ENCODE measurements around the gene KIF16B.

GRCh38 chr20:16445482-16445881, 127.8 kb downstream of the KIF16B start:
- TF ChIP-seq, protein P1, sequence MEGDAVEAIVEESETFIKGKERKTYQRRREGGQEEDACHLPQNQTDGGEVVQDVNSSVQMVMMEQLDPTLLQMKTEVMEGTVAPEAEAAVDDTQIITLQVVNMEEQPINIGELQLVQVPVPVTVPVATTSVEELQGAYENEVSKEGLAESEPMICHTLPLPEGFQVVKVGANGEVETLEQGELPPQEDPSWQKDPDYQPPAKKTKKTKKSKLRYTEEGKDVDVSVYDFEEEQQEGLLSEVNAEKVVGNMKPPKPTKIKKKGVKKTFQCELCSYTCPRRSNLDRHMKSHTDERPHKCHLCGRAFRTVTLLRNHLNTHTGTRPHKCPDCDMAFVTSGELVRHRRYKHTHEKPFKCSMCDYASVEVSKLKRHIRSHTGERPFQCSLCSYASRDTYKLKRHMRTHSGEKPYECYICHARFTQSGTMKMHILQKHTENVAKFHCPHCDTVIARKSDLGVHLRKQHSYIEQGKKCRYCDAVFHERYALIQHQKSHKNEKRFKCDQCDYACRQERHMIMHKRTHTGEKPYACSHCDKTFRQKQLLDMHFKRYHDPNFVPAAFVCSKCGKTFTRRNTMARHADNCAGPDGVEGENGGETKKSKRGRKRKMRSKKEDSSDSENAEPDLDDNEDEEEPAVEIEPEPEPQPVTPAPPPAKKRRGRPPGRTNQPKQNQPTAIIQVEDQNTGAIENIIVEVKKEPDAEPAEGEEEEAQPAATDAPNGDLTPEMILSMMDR (IDR thresholded peaks at IDR 0.05): no peak
- no peak for TF ChIP-seq ZFX (IDR thresholded peaks at IDR 0.05; ENCODE audit: borderline replicate concordance)
